MV-4-11 (cell line): Measurements from ENCODE around the gene IKZF4.
A peak's percentile ranks its signal among the peaks of the same experiment; 100 is the strongest.
"Not testable (repeated sequence)": the region's sequence is repeated elsewhere in the genome, so short reads cannot be mapped to it uniquely, and the experiment has no call there.

Source experiments
- DNase-seq: peaks from one replicate; lab custom pipeline; 2025; lab: John Stamatoyannopoulos, UW

IKZF4 gene

DNA sequence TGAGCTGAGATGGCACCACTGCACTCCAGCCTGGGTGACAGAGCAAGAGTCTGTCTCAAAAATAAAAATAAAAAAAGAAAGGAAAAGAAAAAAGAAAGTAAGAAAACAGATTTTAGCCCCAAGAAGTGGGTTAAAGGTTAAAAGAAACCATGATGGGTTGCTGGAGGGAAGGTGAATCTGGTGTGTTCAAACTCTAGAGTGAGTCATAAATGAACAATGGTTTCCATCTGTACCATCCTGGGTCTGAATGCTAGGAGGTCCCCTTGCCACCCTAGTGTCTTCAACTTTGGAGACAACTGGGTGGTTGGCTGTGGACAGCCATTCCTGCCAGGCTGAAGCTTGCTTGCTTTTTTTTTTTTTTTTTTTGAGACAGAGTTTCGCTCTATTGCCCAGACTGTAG, 19.3 kb downstream of the IKZF4 start:
- DNase-seq = no peak

DNA sequence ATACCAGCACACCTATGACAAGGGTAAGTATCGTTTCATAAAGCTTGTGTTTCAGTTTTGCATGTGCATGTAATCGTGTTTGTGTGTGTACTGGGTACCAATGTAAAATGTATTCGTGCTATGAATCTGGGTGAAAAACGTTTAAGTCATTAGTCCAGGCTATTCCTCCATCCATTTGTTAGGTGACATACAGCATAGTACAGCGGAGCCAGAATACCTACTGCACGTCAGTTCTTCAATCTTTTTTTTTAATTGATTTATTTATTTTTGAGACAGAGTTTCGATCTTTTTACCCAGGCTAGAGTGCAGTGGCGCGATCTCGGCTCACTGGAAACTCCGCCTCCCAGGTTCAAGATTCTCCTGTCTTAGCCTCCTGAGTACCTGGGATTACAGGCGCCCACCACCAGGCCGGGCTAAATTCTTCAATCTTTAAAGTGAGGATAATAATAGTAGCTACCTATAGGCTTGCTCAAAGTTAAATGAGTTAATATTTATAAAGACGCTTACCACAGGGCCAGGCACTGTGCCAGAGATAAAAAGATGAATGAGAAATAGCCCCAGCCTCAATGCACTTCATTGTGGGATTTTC, 20.2 kb downstream of the IKZF4 start:
- DNase-seq = no peak

GRCh38 chr12:56041552-56042429, 20.9 kb downstream of the IKZF4 start, which contains the start of gene RPS26:
Gene RPS26, plus strand, starts transcription at chr12:56041918. Its CDS starts 249 bp downstream, at chr12:56042167.
- peak; percentile 99 for DNase-seq

DNA sequence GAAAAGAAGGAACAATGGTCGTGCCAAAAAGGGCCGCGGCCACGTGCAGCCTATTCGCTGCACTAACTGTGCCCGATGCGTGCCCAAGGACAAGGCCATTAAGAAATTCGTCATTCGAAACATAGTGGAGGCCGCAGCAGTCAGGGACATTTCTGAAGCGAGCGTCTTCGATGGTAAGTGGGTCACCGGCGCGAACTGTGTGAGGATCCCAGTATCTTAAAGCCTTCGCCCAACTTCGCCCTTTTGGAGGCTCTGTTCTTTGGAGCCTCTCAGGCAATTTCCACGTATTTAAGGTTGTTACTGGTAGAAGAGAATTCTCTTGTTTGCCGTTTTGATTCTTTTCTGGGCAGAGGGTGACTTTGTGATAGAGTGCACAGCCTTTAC, 21.6 kb downstream of the IKZF4 start:
- not testable (repeated sequence) for DNase-seq

GRCh38 chr12:56042843-56043242, 22.0 kb downstream of the IKZF4 start:
- DNase-seq = no peak

- peak; percentile 22 for DNase-seq
These were observed 25.4 kb downstream of the IKZF4 start for GRCh38 chr12:56046027-56046780.

DNA sequence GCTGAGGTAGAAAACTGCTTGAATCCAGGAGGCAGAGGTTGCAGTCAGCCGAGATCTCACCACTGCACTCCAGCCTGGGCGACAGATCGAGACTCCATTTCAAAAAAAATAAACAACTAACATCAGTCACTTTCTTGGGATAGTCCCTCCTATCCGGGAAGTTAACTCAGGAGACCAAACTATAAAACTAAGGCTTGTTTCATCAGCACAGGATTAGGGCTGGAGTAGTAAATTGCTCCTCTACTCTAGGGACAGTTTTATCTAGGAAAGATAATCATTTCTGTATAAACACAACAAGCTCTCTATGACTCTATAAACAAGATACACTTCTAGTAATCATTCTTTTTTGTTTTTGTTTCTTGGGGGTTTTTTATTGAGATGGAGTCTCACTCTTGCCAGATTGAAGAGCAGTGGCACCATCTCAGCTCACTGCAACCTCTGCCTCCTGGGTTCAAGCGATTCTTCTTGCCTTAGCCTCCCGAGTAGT, 32.6 kb downstream of the IKZF4 start:
- DNase-seq = no peak

GRCh38 chr12:56059964-56060363, 39.1 kb downstream of the IKZF4 start:
- DNase-seq = not testable (repeated sequence)

- DNase-seq = no peak
These were observed 41.1 kb downstream of the IKZF4 start for GRCh38 chr12:56061982-56062381.

GRCh38 chr12:56062996-56063395, 42.2 kb downstream of the IKZF4 start:
- DNase-seq = no peak

DNA sequence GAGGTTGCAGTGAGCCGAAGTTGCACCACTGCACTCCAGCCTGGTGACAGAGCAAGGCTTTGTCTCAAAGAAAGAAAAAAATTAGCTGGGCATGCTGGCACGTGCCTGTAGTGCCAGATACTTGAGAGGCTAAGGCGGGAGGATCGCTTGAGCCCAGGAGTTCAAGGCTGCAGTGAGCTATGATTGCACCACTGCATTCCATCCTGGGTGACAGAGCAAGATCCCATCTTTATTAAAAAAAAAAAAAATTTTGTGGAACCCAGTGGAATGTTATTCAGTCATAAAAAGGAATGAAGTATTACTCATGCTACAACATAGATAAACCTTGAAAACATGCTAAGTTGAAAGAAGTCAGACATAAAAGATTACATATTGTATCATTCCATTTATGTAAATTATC, 50.8 kb downstream of the IKZF4 start:
- no peak for DNase-seq

GRCh38 chr12:56074396-56074795, 53.6 kb downstream of the IKZF4 start:
- DNase-seq = no peak

DNA sequence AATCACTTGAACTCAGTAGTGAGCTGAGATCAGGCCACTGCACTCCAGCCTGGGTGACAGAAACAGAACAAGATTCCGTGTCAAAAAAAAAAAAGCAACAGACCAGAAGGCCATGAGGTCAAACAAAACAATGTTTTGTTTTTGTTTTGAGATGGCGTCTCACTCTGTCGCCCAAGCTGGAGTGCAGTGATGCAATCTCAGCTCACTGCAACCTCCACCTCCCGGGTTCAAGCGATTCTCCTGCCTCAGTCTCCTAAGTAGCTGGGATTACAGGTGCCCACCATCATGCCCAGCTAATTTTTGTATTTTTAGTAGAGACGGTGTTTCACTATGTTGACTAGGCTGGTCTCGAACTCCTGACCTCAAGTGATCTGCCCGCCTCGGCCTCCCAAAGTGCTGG, 57.1 kb downstream of the IKZF4 start:
- DNase-seq = not testable (repeated sequence)

DNA sequence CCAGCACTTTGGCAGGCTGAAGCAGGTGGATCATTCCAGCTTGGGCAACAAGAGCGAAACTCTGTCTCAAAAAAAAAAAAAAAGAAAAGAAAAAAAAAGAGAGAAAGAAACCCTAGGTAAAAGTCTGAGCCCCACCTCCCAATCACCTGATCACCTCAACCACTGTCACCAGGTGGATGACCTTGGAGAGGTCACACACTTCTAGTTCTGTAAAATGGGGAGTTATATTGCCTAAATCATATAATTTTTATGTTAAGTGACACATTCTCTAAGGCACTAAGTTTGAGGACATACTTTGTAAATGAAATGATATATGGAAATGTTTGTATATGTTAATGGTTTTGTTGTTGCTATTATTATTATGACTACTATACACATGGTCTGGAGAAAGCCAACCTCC, 57.6 kb downstream of the IKZF4 start:
- no peak for DNase-seq

DNA sequence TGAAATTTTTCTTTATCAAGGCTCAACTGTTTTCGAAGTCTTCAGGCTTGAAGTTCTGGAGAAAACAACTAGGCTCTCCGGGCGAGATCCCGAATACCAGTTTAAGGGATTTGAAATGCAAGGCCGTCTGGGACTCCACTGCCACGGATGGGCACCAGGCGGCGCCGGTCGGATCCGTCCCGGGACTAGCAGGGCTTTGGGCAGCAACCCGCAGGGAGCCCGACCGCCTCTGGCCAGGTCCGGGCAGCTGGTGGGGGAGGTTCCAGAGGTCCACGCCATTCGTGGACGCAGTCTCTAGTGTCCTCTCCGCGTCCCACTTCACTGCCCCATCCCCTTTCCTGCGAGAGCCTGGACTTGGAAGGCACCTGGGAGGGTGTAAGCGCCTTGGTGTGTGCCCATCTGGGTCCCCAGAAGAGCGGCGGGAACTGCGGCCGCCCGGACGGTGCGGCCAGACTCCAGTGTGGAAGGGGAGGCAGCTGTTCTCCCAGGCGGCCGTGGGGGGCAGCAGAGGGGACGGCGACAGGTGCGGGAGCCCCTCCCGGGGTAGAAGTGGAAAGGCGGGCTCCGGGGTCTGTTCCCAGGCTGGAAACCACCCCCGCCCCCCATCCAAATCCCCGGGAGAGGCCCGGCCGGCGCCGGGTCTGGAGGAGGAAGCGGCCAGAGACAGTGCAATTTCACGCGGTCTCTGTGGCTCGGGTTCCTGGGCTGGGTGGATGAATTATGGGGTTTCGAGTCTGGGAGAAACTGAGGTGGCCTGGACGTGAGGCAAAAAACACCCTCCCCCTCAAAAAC, 58.3 kb downstream of the IKZF4 start:
- peak; percentile 36 for DNase-seq

- peak; percentile 57 for DNase-seq
These were observed 59.1 kb downstream of the IKZF4 start, which contains the start of gene ERBB3 for GRCh38 chr12:56079723-56080555. Gene ERBB3, plus strand, starts transcription at chr12:56080165. Its CDS starts 136 bp downstream, at chr12:56080301.

DNA sequence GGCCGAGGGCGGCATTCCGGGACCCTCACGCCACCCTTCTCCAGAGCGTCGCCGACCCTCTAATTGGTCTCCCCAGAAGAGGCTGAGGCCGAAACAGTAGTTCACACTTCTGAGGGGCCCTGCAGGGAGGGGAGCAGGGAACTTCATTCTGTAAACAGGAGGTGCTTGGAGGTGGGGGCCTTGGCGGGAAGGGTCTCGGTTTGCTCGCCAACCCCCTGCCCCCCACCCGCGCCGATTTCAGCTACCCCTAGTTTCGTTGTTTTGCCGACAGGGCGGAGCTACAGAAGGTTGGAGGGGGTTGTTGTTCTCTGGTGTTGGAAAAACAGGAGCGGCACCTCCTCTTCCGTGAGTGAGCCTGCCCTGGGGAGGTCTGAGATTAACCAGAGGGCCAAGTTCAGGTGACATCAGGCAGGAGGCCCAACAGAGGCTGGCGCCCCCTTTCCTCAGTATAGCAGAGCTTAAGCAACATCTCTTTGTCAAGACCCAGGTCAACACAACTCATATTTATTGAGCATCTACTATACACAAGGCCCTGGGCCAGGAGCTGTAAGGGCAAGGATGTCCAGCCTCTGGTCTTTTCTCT, 59.8 kb downstream of the IKZF4 start:
- no peak for DNase-seq

- DNase-seq = no peak
These were observed 60.8 kb downstream of the IKZF4 start for GRCh38 chr12:56081393-56082347.

DNA sequence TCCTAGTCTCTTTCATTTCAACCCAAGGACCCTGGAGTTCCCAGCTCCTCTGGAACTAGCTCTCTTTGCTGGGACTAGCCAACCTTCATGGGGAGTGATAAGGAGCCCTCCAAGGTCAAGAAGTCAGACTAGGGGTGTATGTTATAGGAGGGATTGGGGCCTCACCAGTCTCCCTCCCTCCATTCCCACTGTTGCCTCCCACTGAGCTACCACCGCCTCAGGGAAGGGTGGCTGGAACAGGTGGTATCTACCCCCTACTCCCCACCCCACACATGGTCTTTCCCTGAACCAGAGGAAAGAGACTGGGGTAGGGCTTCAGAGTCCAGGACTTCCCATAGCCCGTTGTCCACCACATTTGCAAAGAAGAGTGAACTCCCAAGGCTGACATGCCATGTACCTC, 61.5 kb downstream of the IKZF4 start:
- DNase-seq = no peak
